ENCODE measurements around the gene PHACTR1.

- TF ChIP-seq CTCF (IDR thresholded peaks at IDR 0.05) = no peak
- TF ChIP-seq, protein P1, sequence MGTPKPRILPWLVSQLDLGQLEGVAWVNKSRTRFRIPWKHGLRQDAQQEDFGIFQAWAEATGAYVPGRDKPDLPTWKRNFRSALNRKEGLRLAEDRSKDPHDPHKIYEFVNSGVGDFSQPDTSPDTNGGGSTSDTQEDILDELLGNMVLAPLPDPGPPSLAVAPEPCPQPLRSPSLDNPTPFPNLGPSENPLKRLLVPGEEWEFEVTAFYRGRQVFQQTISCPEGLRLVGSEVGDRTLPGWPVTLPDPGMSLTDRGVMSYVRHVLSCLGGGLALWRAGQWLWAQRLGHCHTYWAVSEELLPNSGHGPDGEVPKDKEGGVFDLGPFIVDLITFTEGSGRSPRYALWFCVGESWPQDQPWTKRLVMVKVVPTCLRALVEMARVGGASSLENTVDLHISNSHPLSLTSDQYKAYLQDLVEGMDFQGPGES (IDR thresholded peaks at IDR 0.05; ENCODE audit: low read depth, low read length) = no peak
These were observed 119.4 kb downstream of the PHACTR1 start for GRCh38 chr6:12836009-12836408.

All from SK-N-SH (cell line).